Measurements from ENCODE around the gene MREG.

GRCh38 chr2:215896921-215897320 lies 116.4 kb downstream of the MREG start:
- no peak for TF ChIP-seq CTCF (IDR thresholded peaks at IDR 0.05 in 2 of 3, conservative IDR thresholded peaks at IDR 0.05 in 1 of 3; ENCODE audit: borderline replicate concordance in 1 of 3, insufficient read depth in 1 of 3, low read depth in 2 of 3, low read length in 2 of 3)
- TF ChIP-seq EZH2phosphoT487 (IDR thresholded peaks at IDR 0.05; ENCODE audit: borderline replicate concordance): no peak

All from HCT116 (cell line).